ENCODE measurements around the gene C3orf33. TPM values are rescaled to one million over a fixed set of nuclear protein-coding genes. Genes with fewer than 3 reads are reported as not detected.

Gene C3orf33
- total and polyA plus RNA-seq, 2 experiments from 2014 or later, result 3.5 to 4.7 TPM

GRCh38 chr3:155853214-155854140, 47.4 kb upstream of the C3orf33 start:
- Histone ChIP-seq H2AFZ (peak overlapping the region; percentile 28), H4K20me1 (replicated peaks; ENCODE audit: insufficient read depth) (peaks cover 15% of the 10 kb centered on the region), H3K4me2 (peak overlapping the region; percentile 97), H3K27me3 (ENCODE audit: insufficient read depth) (no peaks in the 10 kb centered on the region), H3K9me2 (ENCODE audit: insufficient read depth) (no peaks in the 10 kb centered on the region), H3K4me1 (ENCODE audit: insufficient read depth) (peaks cover 18% of the 10 kb centered on the region), H3K27ac (ENCODE audit: low read depth) (peak overlapping the region; percentile 80), H3K4me3 (peak overlapping the region; percentile 94), H3K36me3 (ENCODE audit: insufficient read depth) (no peaks in the 10 kb centered on the region), H3K79me2 (replicated peaks; ENCODE audit: insufficient read depth) (peaks cover 50% of the 10 kb centered on the region), H3F3A (replicated peaks; ENCODE audit: low read depth) (no peaks in the 10 kb centered on the region)
- peak overlapping the region; percentile 95 for H3K27ac Mint-ChIP-seq
- peaks cover 17% of the 10 kb centered on the region for H3K27me3 Mint-ChIP-seq (ENCODE audit: insufficient read depth, low read depth, poor library complexity)
- H3K4me3 Mint-ChIP-seq, result peak overlapping the region; percentile 97
- H3K4me1 Mint-ChIP-seq, result peaks cover 19% of the 10 kb centered on the region
- TF ChIP-seq, protein P1, sequence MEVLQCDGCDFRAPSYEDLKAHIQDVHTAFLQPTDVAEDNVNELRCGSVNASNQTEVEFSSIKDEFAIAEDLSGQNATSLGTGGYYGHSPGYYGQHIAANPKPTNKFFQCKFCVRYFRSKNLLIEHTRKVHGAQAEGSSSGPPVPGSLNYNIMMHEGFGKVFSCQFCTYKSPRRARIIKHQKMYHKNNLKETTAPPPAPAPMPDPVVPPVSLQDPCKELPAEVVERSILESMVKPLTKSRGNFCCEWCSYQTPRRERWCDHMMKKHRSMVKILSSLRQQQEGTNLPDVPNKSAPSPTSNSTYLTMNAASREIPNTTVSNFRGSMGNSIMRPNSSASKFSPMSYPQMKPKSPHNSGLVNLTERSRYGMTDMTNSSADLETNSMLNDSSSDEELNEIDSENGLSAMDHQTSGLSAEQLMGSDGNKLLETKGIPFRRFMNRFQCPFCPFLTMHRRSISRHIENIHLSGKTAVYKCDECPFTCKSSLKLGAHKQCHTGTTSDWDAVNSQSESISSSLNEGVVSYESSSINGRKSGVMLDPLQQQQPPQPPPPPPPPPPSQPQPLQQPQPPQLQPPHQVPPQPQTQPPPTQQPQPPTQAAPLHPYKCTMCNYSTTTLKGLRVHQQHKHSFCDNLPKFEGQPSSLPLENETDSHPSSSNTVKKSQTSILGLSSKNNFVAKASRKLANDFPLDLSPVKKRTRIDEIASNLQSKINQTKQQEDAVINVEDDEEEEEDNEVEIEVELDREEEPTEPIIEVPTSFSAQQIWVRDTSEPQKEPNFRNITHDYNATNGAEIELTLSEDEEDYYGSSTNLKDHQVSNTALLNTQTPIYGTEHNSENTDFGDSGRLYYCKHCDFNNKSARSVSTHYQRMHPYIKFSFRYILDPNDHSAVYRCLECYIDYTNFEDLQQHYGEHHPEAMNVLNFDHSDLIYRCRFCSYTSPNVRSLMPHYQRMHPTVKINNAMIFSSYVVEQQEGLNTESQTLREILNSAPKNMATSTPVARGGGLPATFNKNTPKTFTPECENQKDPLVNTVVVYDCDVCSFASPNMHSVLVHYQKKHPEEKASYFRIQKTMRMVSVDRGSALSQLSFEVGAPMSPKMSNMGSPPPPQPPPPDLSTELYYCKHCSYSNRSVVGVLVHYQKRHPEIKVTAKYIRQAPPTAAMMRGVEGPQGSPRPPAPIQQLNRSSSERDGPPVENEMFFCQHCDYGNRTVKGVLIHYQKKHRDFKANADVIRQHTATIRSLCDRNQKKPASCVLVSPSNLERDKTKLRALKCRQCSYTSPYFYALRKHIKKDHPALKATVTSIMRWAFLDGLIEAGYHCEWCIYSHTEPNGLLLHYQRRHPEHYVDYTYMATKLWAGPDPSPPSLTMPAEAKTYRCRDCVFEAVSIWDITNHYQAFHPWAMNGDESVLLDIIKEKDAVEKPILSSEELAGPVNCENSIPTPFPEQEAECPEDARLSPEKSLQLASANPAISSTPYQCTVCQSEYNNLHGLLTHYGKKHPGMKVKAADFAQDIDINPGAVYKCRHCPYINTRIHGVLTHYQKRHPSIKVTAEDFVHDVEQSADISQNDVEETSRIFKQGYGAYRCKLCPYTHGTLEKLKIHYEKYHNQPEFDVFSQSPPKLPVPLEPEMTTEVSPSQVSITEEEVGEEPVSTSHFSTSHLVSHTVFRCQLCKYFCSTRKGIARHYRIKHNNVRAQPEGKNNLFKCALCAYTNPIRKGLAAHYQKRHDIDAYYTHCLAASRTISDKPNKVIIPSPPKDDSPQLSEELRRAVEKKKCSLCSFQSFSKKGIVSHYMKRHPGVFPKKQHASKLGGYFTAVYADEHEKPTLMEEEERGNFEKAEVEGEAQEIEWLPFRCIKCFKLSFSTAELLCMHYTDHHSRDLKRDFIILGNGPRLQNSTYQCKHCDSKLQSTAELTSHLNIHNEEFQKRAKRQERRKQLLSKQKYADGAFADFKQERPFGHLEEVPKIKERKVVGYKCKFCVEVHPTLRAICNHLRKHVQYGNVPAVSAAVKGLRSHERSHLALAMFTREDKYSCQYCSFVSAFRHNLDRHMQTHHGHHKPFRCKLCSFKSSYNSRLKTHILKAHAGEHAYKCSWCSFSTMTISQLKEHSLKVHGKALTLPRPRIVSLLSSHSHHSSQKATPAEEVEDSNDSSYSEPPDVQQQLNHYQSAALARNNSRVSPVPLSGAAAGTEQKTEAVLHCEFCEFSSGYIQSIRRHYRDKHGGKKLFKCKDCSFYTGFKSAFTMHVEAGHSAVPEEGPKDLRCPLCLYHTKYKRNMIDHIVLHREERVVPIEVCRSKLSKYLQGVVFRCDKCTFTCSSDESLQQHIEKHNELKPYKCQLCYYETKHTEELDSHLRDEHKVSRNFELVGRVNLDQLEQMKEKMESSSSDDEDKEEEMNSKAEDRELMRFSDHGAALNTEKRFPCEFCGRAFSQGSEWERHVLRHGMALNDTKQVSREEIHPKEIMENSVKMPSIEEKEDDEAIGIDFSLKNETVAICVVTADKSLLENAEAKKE (CRISPR knock-in tag; IDR thresholded peaks at IDR 0.05), result no peak
- DNase-seq (ENCODE audit: low spot score), result peak; percentile 60
- peaks cover 10% of the 10 kb centered on the region; the same call in 2 of the 3 replicates for H3K36me3 Mint-ChIP-seq (ENCODE audit: low read depth)
- peaks cover 5% of the 10 kb centered on the region; the same call in 1 of the 3 replicates for H3K9me3 Mint-ChIP-seq
- ATAC-seq, result peak; percentile 7; the same call in 2 of the 3 replicates

GRCh38 chr3:155852341-155852740, 46.3 kb upstream of the C3orf33 start:
- peaks cover 12% of the 10 kb centered on the region; the same call in 2 of the 3 replicates for H3K36me3 Mint-ChIP-seq (ENCODE audit: low read depth)
- ATAC-seq (no peak), DNase-seq (ENCODE audit: low spot score) (no peak)
- peaks cover 19% of the 10 kb centered on the region for H3K4me1 Mint-ChIP-seq
- no peaks in the 10 kb centered on the region for H3K27me3 ChIP-seq (ENCODE audit: insufficient read depth)
- H3K4me3 Mint-ChIP-seq, result peak overlapping the region; percentile 97
- H3K27me3 Mint-ChIP-seq (ENCODE audit: insufficient read depth, low read depth, poor library complexity), result peaks cover 17% of the 10 kb centered on the region
- H3K4me2 ChIP-seq, result peak overlapping the region; percentile 97
- peaks cover 59% of the 10 kb centered on the region for H3K79me2 ChIP-seq (replicated peaks; ENCODE audit: insufficient read depth)
- H3K27ac Mint-ChIP-seq, result no peak overlapping the region
- no peak overlapping the region for H3K27ac ChIP-seq (ENCODE audit: low read depth)
- no peaks in the 10 kb centered on the region for H3F3A ChIP-seq (replicated peaks; ENCODE audit: low read depth)
- H3K9me2 ChIP-seq (ENCODE audit: insufficient read depth), result no peaks in the 10 kb centered on the region
- peaks cover 18% of the 10 kb centered on the region for H3K4me1 ChIP-seq (ENCODE audit: insufficient read depth)
- peak overlapping the region; percentile 94 for H3K4me3 ChIP-seq
- no peak overlapping the region for H2AFZ ChIP-seq
- H3K36me3 ChIP-seq (ENCODE audit: insufficient read depth), result no peaks in the 10 kb centered on the region
- peaks cover 5% of the 10 kb centered on the region; the same call in 1 of the 3 replicates for H3K9me3 Mint-ChIP-seq
- peaks cover 23% of the 10 kb centered on the region for H4K20me1 ChIP-seq (replicated peaks; ENCODE audit: insufficient read depth)
- TF ChIP-seq, protein P1 (CRISPR knock-in tag; IDR thresholded peaks at IDR 0.05), result no peak
- TF ChIP-seq NANOG (IDR thresholded peaks at IDR 0.05; ENCODE audit: borderline replicate concordance), result no peak

Data from GM23338 (cell line).